ENCODE data around the gene ALKBH6.

ALKBH6 gene

DNA sequence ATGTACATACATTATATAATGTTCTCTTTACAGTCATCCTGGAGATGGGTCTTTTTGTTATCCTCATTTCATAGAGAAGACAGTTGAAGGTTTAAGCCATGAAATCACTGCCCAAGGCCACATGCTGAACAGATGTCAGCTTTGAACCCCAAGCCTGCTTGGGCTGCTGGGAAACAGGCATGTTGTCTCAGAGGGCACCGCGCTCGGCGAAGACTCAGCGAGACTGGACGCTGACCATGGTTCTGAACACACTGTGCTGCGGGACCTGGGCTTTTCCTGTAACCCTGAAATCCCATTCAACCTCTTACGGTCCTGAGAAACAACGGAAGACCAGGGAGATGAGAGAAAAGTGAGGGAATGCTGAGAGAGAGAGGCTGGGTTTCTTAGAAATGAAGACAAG is 50.5 kb downstream of the ALKBH6 start:
- ChIA-PET CTCF (no interaction called here), POLR2A (no interaction called here)
- peak; percentile 54 for DNase-seq (ENCODE audit: extremely low spot score)
- TF ChIP-seq ZNF384 (IDR thresholded peaks at IDR 0.05) (no peak), LEF1 (IDR thresholded peaks at IDR 0.05; ENCODE audit: borderline replicate concordance) (no peak), FOXM1 (IDR thresholded peaks at IDR 0.05; ENCODE audit: borderline replicate concordance) (no peak), CTBP1 (IDR thresholded peaks at IDR 0.05; ENCODE audit: borderline replicate concordance) (no peak), FOXA1 (IDR thresholded peaks at IDR 0.05) (no peak), SUZ12 (IDR thresholded peaks at IDR 0.05) (no peak), ARNT (IDR thresholded peaks at IDR 0.05) (no peak), L3MBTL2 (conservative IDR thresholded peaks at IDR 0.05) (no peak), NFRKB (IDR thresholded peaks at IDR 0.05) (no peak), HDGF (IDR thresholded peaks at IDR 0.05; ENCODE audit: borderline replicate concordance) (no peak), TARDBP (IDR thresholded peaks at IDR 0.05) (no peak), ELF4 (IDR thresholded peaks at IDR 0.05) (no peak), SP1 (IDR thresholded peaks at IDR 0.05) (no peak), FOXK2 (IDR thresholded peaks at IDR 0.05) (no peak), BHLHE40 (IDR thresholded peaks at IDR 0.05; ENCODE audit: borderline replicate concordance) (no peak)
- TF ChIP-seq, protein P1, sequence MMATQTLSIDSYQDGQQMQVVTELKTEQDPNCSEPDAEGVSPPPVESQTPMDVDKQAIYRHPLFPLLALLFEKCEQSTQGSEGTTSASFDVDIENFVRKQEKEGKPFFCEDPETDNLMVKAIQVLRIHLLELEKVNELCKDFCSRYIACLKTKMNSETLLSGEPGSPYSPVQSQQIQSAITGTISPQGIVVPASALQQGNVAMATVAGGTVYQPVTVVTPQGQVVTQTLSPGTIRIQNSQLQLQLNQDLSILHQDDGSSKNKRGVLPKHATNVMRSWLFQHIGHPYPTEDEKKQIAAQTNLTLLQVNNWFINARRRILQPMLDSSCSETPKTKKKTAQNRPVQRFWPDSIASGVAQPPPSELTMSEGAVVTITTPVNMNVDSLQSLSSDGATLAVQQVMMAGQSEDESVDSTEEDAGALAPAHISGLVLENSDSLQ (IDR thresholded peaks at IDR 0.05), result no peak

DNA sequence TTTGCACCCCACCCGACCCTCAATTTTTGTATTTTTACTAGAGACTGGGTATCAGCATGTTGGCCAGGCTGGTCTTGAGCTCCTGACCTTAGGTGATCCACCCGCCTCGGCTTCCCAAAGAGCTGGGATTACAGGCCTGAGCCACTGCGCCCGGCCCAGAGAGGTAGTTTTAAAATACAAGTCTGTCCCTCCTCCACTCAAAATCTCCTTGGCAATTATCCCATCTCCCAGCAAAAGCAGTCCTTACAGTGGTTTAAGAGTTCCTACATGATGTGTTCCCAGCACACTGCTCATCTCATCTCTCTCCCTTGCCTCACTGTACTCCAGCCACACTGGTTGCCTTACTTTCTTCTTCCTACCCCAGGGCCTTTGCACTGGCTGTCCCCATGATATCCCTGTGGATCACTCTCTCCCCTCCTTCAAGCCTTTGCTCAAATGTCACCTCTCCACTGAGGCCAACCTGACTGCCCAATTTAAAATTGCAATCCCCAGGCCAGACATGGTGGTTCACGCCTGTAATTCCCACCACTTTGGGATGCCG is 53.5 kb downstream of the ALKBH6 start:
- CTCF ChIA-PET, result no interaction called here

DNA sequence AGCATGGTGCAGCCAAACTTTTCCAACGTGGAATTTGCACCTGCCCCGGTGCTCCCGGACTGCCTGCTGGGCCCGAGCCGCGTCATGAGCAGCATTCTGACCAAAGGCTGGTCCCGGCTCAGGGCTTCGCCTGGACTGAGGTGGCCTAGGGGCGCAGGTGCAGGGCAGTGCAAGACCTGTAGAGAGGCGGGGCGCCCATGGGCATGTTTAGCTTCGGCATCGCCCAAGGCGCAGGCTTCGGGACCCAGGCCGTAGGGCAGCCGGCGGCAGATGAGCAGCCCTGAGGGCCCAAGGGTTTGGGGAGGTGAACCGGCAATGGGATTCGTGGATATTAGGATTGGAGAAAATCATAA is 54.1 kb downstream of the ALKBH6 start:
- ChIA-PET POLR2A (no interaction called here), CTCF (no interaction called here)
- TF ChIP-seq FOXK2 (IDR thresholded peaks at IDR 0.05) (no peak), FOXA1 (IDR thresholded peaks at IDR 0.05) (no peak), NFRKB (IDR thresholded peaks at IDR 0.05) (no peak), FOXM1 (IDR thresholded peaks at IDR 0.05; ENCODE audit: borderline replicate concordance) (no peak), ARNT (IDR thresholded peaks at IDR 0.05) (no peak), CTBP1 (IDR thresholded peaks at IDR 0.05; ENCODE audit: borderline replicate concordance) (no peak), HDGF (IDR thresholded peaks at IDR 0.05; ENCODE audit: borderline replicate concordance) (no peak), ELF4 (IDR thresholded peaks at IDR 0.05) (no peak), SUZ12 (IDR thresholded peaks at IDR 0.05) (no peak), ZNF384 (IDR thresholded peaks at IDR 0.05) (no peak), BHLHE40 (IDR thresholded peaks at IDR 0.05; ENCODE audit: borderline replicate concordance) (no peak), SP1 (IDR thresholded peaks at IDR 0.05) (no peak), TARDBP (IDR thresholded peaks at IDR 0.05) (no peak), LEF1 (IDR thresholded peaks at IDR 0.05; ENCODE audit: borderline replicate concordance) (no peak), L3MBTL2 (conservative IDR thresholded peaks at IDR 0.05) (no peak)
- TF ChIP-seq, protein P1 (IDR thresholded peaks at IDR 0.05), result no peak
- no peak for DNase-seq (ENCODE audit: extremely low spot score)

More for the DNA sequence above, 53.5 kb downstream of the ALKBH6 start:
- TF ChIP-seq ZNF384 (IDR thresholded peaks at IDR 0.05) (no peak), SP1 (IDR thresholded peaks at IDR 0.05) (no peak)
- TF ChIP-seq, protein P1 (IDR thresholded peaks at IDR 0.05), result no peak
- POLR2A ChIA-PET, result no interaction called here
- DNase-seq (ENCODE audit: extremely low spot score), result no peak
